Measurements from ENCODE around the gene MDP1.

- no peak for TF ChIP-seq CTCF (IDR thresholded peaks at IDR 0.05)
- TF ChIP-seq ZFX (IDR thresholded peaks at IDR 0.05; ENCODE audit: borderline replicate concordance): no peak
Measured at GRCh38 chr14:24196071-24197055, 19.5 kb downstream of the MDP1 start.
